GM19238 (cell line): ENCODE measurements around the gene LDLR.
A peak's percentile ranks its signal among the peaks of the same experiment; 100 is the strongest.
"Not testable (repeated sequence)": the region's sequence is repeated elsewhere in the genome, so short reads cannot be mapped to it uniquely, and the experiment has no call there.

ENCODE experiments used
- DNase-seq: peaks from one replicate; pipeline ENCODE4 v3.0.0; 2011; ENCODE audit warnings: low spot score; ENCODE audit not compliant: insufficient read length

LDLR gene

GRCh38 chr19:11169896-11170678 is 80.8 kb downstream of the LDLR start:
- DNase-seq, result no peak

DNA sequence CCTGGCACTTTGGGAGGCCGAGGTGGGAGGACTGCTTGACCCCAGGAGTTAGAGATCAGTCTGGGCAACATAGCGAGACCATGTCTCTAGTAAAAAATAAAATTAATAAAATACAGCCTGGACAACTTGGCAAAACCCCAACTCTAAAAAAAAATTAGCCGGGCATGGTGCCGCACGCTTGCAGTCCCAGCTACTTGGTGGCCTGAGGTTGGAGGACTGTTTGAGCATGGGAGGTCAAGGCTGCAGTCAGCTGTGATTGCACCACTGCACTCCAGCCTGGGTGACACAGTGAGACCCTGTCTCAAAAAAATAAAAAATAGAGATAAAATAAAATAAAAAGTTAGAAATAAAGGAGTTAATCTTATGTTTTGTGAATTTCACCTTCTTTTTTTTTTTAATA is 81.9 kb downstream of the LDLR start:
- DNase-seq, result no peak

DNA sequence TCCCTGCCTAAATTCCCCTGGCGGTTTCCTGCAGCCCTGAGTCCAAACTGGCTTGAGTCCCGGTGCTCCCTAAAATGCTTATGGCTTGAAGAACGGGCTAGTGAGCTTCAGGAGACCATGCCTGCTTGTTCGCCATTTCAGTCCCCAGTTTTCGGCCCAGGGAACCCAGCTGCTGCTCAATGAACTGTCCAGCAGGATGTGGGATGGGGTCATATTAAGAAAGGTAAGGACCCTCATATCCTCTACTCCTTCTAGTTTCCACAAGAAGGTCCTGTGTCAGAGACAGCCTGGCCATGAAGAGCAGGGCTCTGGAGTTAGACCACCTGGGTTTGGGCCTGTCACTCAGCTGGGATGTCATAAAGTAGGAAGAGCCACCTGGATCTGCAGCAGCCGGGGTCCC is 83.3 kb downstream of the LDLR start:
- DNase-seq, result no peak

- DNase-seq, result no peak
Observed at GRCh38 chr19:11173516-11174155, 84.4 kb downstream of the LDLR start.

DNA sequence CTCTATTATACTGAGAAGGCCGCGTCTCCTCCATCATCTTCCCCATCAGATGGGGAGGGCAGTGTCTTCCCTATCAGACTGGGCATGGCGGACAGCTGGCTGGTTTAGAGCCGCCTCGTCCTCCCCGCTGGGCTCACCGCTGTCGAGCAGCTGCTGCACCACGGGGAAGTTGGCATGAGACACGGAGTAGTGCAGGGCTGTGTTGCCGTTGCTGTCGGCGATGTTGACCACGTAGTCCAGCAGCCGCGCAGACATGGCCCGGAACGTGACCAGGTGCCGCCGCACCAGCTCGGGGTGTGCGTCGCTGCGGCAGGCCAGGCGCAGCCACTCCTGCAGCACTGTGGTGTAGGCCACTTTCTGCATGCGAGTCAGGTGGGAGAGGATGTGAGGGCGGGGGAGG is 85.1 kb downstream of the LDLR start:
- DNase-seq, result no peak

DNA sequence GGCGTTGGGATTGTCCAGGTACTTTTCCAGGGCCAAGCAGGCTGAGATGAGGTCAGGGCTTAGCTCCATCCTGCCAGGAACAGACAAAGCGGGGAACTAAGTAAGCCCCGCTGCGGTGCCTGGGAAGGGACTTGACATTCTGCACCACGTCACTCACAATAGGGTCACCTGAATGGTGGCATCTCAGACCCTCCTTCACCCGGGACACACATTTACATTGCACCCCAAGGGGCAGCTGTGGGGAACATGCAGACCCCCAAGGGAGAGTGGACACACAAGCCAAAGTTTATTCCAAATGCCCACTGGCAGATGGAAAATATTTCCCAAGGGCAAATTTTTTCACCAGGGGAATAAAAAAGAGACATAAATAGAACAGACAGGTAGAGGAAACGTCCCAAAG is 86.7 kb downstream of the LDLR start:
- DNase-seq, result no peak

GRCh38 chr19:11176466-11177193 is 87.4 kb downstream of the LDLR start:
- no peak for DNase-seq

GRCh38 chr19:11177592-11177991 is 88.3 kb downstream of the LDLR start:
- no peak for DNase-seq

DNA sequence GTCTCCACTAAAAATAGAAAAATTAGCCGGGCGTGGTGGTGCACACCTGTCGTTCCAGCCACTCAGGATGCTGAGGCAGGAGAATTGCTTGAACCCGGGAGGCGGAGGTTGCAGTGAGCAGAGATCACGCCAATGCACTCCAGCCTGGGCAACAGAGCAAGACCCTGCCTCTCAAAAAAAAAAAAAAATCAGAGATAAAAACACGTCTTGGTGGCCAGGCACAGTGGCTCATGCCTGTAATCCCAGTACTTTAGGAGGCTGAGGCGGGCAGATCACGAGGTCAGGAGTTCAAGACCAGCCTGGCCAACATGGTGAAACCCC is 89.8 kb downstream of the LDLR start:
- DNase-seq, result not testable (repeated sequence)

- peak; percentile 69 for DNase-seq
Observed at GRCh38 chr19:11179716-11180297, 90.5 kb downstream of the LDLR start.

- DNase-seq, result no peak
Observed at GRCh38 chr19:11180346-11180745, 91.1 kb downstream of the LDLR start.

DNA sequence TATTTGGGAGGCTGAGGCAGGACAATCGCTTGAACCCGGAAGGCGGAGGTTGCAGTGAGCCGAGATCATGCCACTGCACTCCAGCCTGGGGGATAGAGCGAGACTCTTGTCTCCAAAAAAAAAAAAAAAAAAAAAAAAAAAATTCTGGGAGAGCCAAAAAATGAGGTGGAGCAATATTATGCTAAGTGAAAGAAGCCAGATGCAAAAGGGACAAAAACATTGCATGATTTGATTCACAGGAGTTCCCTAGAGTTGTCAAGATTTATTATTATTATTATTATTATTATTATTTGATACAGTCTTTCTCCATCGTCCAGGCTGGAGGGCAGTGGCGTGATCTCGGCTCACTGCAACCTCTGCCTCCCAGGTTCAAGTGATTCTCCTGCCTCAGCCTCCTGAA is 91.7 kb downstream of the LDLR start:
- not testable (repeated sequence) for DNase-seq

DNA sequence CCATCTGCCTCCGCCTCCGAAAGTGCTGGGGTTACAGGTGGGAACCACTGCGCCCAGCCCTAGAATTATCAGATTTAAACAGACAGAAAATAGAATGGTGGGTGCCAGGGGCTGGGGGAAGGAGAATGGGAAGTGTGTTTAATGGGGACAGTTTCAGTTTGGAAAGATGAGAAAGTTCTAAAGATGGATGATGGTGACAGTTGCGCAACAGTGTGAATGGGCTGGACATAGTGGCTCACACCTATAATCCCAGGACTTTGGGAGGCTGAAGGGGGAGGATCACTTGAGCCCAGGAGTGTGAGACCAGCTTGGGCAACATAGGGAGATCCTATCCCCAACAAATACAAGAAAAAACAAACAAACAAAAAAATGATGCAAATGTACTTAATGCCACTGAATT is 92.2 kb downstream of the LDLR start:
- no peak for DNase-seq
